ENCODE results near the gene VEZT.

VEZT gene

GRCh38 chr12:95337146-95337545 lies 119.5 kb downstream of the VEZT start:
- TF ChIP-seq CTCF (IDR thresholded peaks at IDR 0.05), result no peak

- TF ChIP-seq CTCF (IDR thresholded peaks at IDR 0.05), result no peak
Measured at GRCh38 chr12:95339086-95339788, 121.6 kb downstream of the VEZT start.

GRCh38 chr12:95342008-95342407 lies 124.4 kb downstream of the VEZT start:
- no peak for TF ChIP-seq CTCF (IDR thresholded peaks at IDR 0.05)

GRCh38 chr12:95343461-95344230 lies 126.0 kb downstream of the VEZT start:
- no peak for TF ChIP-seq CTCF (IDR thresholded peaks at IDR 0.05)

- TF ChIP-seq CTCF (IDR thresholded peaks at IDR 0.05), result no peak
Measured at GRCh38 chr12:95349291-95349690, 131.7 kb downstream of the VEZT start.

- TF ChIP-seq CTCF (IDR thresholded peaks at IDR 0.05), result no peak
Measured at GRCh38 chr12:95351748-95352147, 134.1 kb downstream of the VEZT start.

Measured in LNCAP (cell line).